ENCODE results near the gene RUFY3. TPM values are rescaled to one million over a fixed set of nuclear protein-coding genes. Genes with fewer than 3 reads are reported as not detected.

Gene RUFY3
- total and polyA plus RNA-seq, 9 of the 15 experiments (the other 6 are each of a cell fraction or from before 2014, with no cell fraction given) = 4.2 to 31.1 (median 21.5) TPM

DNA sequence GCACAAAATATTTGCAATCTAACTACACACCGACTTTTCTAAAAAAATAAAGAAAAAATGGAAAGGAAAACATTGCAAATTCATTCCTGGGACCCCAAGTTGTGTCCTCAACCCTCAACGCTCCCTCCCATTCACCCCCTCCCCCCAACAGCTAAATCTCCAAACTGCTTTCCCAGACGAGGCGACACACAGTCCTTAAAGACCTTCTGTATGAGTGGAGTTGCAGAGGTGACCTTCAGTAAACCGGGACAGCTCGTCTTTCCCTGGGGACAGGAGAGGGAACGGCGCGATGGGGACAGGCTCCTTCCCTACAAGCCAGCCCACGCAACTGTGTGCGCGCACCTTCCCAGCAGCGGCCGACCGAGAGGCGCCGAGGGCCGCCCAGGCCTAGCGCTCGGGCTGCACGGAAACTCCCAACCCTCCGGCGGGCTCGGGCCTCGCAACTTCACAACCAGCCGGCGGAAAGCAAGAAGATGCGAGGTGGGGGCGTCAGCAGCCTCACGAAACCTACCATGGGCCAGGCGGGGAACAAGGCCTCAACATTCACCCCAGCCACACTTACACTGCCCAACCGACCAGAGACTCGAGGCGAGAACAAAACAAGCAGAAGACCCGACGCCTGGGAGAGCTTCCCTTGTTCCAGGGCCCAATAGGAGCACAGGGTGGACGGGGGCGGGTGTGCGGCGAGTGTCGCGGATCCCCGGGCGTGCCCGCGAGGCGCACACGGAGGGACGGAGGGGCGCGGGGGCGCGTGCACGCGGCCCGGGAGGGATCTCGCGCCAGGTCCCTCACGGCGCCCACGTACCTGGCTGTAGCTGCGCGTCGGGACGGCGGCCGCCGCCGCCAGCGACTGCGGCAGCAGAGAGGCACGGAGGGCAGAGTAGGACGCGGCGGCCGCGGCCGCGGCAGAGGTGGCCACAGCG is 117.2 kb downstream of the RUFY3 start (continued):
- TF ChIP-seq ZNF584 (CRISPR knock-in tag; IDR thresholded peaks at IDR 0.05; ENCODE audit: low read depth) (no peak), ZNF212 (CRISPR knock-in tag; IDR thresholded peaks at IDR 0.05) (no peak), ZNF23 (CRISPR knock-in tag; IDR thresholded peaks at IDR 0.05) (no peak), ZNF512 (tag; IDR thresholded peaks at IDR 0.05) (no peak), MTA3 (IDR thresholded peaks at IDR 0.05; ENCODE audit: borderline replicate concordance) (0 out of 2 replicates have a peak, but pooled peaks have one; percentile 31), BMI1 (IDR thresholded peaks at IDR 0.05; ENCODE audit: low read length) (no peak), ARNT (IDR thresholded peaks at IDR 0.05) (no peak), ARID2 (IDR thresholded peaks at IDR 0.05) (no peak), ZBTB2 (IDR thresholded peaks at IDR 0.05) (no peak), ZC3H8 (IDR thresholded peaks at IDR 0.05) (no peak), HDAC8 (tag; IDR thresholded peaks at IDR 0.05) (no peak), L3MBTL2 (IDR thresholded peaks at IDR 0.05) (peak; percentile 68), CHAMP1 (IDR thresholded peaks at IDR 0.05) (no peak), DDX20 (tag; IDR thresholded peaks at IDR 0.05; ENCODE audit: low read depth) (no peak), CTBP1 (IDR thresholded peaks at IDR 0.05; ENCODE audit: borderline replicate concordance) (peak; percentile 55; the same call in 1 of the 2 replicates), YY1 (IDR thresholded peaks at IDR 0.05; ENCODE audit: borderline replicate concordance in 1 of 3, control insufficient read depth in 1 of 3, extremely low read depth in 1 of 3, insufficient read depth in 3 of 3, insufficient read length in 1 of 3, insufficient replicate concordance in 2 of 3, low read depth in 1 of 3, low read length in 2 of 3) (no peak), FOS (IDR thresholded peaks at IDR 0.05; ENCODE audit: extremely low read depth, insufficient read length) (no peak), TBL1XR1 (IDR thresholded peaks at IDR 0.05; ENCODE audit: low read length in 2 of 2) (no peak), ZFP1 (CRISPR knock-in tag; IDR thresholded peaks at IDR 0.05) (no peak), BCL6 (CRISPR knock-in tag; IDR thresholded peaks at IDR 0.05) (no peak), ZNF311 (CRISPR knock-in tag; IDR thresholded peaks at IDR 0.05) (no peak), DLX4 (CRISPR knock-in tag; IDR thresholded peaks at IDR 0.05) (no peak), ZBED1 (IDR thresholded peaks at IDR 0.05) (no peak)

Data from K562 (cell line).